HEK293T (cell line): ENCODE results near the gene WDFY1.

ENCODE experiments used
- BHLHE40 ChIP-seq: fragments of 450-650 bp; IDR thresholded peaks from 2 replicates; pipeline ENCODE4 v1.6.1; 2016; ENCODE audit warnings: mild to moderate bottlenecking, moderate library complexity, borderline replicate concordance
- FOXM1 ChIP-seq: fragments of 450-650 bp; IDR thresholded peaks from 2 replicates; pipeline ENCODE4 v1.6.1; 2017; ENCODE audit warnings: mild to moderate bottlenecking, borderline replicate concordance

DNA sequence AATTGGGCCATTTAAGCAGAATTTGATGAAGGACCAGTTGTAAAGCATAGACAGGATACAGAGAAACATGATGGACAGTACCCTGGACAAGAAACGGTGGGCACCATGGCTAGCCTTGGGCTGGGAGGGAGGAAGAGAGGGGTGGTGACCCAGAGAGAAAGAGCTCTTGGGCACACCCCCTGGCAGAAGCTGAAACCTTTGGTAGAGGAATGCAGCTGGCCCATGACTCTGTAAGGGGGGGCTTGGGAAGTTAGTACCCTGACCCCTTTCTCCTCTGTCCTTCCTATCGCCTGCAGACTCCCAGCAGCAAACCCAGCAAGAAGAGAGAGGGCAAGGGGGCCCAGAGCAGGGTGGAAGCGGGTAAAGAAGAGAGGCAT is 44.7 kb upstream of the WDFY1 start:
- TF ChIP-seq BHLHE40 (no peak), FOXM1 (no peak)
